HG03175 (cell line): ENCODE results near the gene CENPM.

ENCODE experiments used
- ATAC-seq: cut with Tn5 transposase; IDR thresholded peaks from one replicate; pipeline ENCODE4 v1.9.1; 2021; ENCODE audit warnings: mild to moderate bottlenecking, moderate library complexity; ENCODE audit not compliant: unreplicated experiment

The CENPM gene

GRCh38 chr22:41900652-41901312 lies 46.2 kb downstream of the CENPM start:
- ATAC-seq = no peak

- ATAC-seq = no peak
Observed at GRCh38 chr22:41899992-41900651, 46.8 kb downstream of the CENPM start.

GRCh38 chr22:41899110-41899509 lies 47.8 kb downstream of the CENPM start:
- no peak for ATAC-seq

- no peak for ATAC-seq
Observed at GRCh38 chr22:41898645-41899044, 48.3 kb downstream of the CENPM start.

GRCh38 chr22:41893591-41894375 lies 53.2 kb downstream of the CENPM start:
- ATAC-seq = no peak

GRCh38 chr22:41892721-41893120 lies 54.2 kb downstream of the CENPM start:
- no peak for ATAC-seq

- no peak for ATAC-seq
Observed at GRCh38 chr22:41891407-41891806, 55.5 kb downstream of the CENPM start.
